H1 (cell line): ENCODE data around the gene HAS3. TPM values are rescaled to one million over a fixed set of nuclear protein-coding genes. Genes with fewer than 3 reads are reported as not detected.

Source experiments
- CHD1 ChIP-seq: IDR thresholded peaks from 2 replicates; pipeline ENCODE4 v1.6.1; 2012; ENCODE audit warnings: low read depth, low read length, improper control_type of control experiment
- CHD7 ChIP-seq: fragments of 300-600 bp; sonication (generic); IDR thresholded peaks from 2 replicates; pipeline ENCODE4 v1.7.1; 2012; ENCODE audit warnings: low read length, moderate library complexity, mild to moderate bottlenecking, inconsistent platforms; ENCODE audit not compliant: insufficient replicate concordance
- polyA plus RNA-seq, 7 experiments: library from polyadenylated mRNA; depleted of rRNA in 3 of 7; stranded (reverse) in 5 of 7; unstranded in 2 of 7; fragments of >200 nt in 5 of 7; fragments of 200-250 nt in 2 of 7; gene quantifications; 1 replicate in 5 of 7; 2 replicates in 1 of 7; 4 replicates in 1 of 7; pipeline versions ENCODE4 v1.2.1 to v1.2.3, GENCODE V29; 2011 to 2013; ENCODE audit warnings: missing spikeins in 2 of 7, mixed read lengths in 2 of 7
- total RNA-seq: library from RNA; stranded (reverse); fragmentation: NEBNext Ultra II Directional; extraction: Animal tissue kit (Norgen Biotek cat#: 25700); gene quantifications from 2 replicates; pipeline ENCODE4 v1.2.1, GENCODE V29; 2021

The HAS3 gene
- total and polyA plus RNA-seq, 2 of the 8 experiments (the other 6 are each of a cell fraction or from before 2014, with no cell fraction given): 32.1 to 69.6 TPM

GRCh38 chr16:69108905-69109252, 3.4 kb downstream of the HAS3 start (continued):
- TF ChIP-seq CHD1 (no peak), CHD7 (no peak)
